Activated CD8-positive, alpha-beta memory T cell treated with anti-CD3 and anti-CD28 coated beads, Interleukin-2, amount 50 U/mL, for 1 hour (primary cell): Measurements from ENCODE around the gene LMO7.
"Not testable (repeated sequence)": the region's sequence is repeated elsewhere in the genome, so short reads cannot be mapped to it uniquely, and the experiment has no call there.

Source experiments
- DNase-seq: peaks from one replicate; pipeline ENCODE4 v3.0.0-alpha.2; 2020; ENCODE audit errors: extremely low read depth

LMO7 gene

DNA sequence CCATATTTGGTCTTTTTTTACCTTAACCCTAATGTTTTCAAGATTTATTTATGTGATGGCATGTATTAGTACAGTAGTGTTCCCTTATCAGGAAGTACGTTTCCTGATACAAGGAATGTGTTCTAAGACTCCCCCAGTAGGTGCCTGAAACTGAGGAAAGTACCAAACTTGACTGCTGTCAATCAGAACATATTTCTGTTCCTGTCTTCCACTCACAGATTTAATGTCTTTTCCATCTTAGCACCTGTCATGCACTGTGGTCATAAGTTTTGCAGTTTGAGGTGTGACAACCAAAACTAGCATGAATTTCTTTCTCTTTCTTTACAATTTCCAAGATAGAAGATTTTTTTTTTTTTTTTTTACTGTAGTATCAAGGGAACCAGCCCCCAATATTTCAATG, 62.9 kb downstream of the LMO7 start:
- no peak for DNase-seq

DNA sequence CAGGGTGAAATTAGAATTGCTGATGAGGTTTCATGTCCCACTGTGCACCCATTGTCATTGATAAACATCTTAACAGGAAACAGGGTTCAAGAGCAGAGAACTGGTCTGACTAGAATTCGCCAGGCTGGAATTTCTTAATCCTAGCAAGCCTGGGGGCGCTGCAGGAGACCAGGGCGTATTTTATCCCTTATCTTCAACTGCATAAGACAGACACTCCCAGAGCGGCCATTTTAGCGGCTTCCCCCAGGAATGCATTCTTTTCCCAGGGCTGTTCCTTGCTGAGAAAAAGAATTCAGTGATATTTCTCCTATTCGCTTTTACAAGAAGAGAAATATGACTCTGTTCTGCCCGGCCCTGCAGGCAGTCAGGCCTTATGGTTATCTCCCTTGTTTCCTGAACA, 63.6 kb downstream of the LMO7 start:
- DNase-seq, result not testable (repeated sequence)

DNA sequence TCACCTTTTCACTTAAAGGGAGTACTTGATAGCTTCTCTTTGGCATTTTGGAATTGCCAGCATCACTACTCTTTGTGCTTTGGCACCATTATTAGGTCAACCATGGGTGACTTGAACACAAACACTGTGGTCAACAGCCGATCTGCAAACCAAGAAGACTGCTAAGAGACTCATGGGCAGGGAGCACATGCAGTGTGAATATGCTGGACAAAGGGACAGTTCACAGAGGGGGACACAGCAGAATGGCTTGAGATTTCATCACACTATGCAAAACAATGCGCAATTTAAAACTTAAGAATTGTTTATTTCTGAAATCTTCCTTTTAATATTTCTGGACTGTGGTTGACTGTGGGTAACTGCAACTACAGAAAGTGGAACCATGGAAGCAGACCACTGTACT, 64.4 kb downstream of the LMO7 start:
- DNase-seq, result no peak

DNA sequence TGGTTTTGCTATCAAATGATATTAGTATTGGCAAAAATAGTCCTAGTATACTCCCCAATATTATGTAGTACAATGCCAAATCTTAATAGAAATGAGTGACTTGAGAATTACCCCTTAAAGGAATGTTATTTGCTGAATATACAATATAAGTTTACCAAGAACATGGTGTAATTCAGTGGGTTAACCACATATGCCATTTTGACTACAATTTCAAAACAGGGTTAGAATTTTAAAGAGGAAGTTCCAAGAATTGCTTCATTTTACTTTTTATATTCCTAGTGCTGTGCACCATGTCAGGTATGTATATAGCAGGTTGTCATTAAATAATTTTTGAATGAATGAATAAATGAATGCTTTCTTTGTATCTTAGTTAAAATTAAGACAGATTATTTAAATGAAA, 66.3 kb downstream of the LMO7 start:
- no peak for DNase-seq

DNA sequence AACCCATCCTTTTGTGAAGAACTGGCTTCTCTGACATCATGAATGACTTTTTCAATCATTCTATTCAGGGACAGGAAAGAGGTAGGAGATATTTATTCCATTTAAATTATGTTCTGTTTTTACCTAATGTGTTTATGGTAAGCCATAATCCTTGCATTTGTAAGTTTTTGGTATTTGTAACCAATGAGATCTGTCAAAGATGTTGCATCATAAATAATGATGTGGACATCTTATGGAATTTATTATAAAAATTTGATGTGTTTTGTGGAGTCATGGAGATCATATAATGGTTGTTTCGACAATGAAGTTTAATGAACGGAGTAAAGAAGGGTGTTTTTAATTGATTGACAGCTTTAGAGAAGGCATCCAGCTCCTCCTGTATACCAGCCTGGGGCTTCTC, 67.6 kb downstream of the LMO7 start:
- DNase-seq, result no peak

DNA sequence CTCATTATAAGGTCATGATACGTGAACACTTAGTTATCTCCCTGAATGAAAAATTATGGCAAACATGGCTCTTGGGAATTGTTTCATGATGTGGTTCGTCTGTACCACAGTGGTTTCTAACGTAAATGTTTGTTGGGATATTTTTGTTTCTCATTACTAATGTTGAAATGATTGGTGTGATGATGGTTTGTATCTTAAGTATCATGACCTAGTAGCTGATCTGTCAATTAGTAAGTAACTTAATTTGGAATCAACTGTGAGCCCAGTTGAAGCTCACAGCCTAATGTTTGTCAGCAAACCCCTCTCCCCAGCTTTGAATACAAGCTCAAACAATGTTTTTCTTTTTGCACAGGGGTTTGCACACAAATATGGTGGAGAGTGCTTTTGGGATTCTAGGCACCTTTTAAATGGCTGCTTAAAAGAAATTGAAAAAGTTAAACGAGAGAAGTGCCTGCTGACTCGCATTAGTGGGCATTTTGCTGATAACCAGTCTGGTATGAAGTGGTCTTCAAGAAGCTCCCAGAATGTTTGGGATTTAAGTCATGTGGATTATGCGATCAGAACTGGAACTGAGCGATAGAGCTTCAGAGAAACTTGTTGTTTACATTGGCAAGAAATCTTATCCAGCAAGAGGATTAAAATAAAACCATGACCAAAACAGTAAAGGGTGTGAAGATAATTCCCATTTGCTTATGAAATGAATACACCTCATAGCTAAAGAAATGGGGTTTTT, 68.2 kb downstream of the LMO7 start:
- DNase-seq, result no peak

DNA sequence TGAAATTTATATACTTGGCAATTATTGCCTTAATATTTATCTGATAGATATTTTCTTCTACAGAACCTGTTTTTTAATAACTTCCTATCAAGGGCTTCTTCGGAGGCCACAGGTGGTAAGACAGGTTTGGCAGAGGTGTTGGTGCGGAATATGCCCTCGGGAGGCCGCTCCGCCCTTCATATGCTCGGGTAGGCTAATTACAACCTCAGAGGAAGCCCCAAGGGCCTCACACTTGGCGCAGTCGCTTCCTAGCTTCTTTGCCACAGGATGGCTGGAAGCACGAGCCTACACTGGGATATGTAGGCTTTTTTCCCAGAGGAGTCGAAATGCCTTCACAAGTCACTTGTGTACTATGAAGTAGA, 68.8 kb downstream of the LMO7 start:
- DNase-seq, result no peak

DNA sequence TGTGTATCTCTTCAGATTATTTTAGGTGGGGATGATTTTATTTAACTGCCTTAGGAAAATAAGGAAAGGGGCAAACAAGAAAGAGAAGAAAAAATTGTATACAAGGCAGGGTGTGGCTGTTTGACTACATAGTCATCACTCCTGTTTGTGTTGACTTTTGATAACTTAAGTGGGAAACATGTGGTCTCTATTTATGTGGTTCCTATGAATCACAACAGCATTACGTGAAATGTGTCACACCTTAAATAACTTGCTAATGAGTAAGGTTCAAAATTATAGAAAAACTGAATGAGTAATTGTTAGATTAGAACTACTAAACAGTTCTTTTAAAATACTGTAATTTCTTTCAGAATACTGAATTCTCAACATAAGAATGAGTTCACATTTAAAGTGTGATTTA, 69.3 kb downstream of the LMO7 start:
- no peak for DNase-seq

DNA sequence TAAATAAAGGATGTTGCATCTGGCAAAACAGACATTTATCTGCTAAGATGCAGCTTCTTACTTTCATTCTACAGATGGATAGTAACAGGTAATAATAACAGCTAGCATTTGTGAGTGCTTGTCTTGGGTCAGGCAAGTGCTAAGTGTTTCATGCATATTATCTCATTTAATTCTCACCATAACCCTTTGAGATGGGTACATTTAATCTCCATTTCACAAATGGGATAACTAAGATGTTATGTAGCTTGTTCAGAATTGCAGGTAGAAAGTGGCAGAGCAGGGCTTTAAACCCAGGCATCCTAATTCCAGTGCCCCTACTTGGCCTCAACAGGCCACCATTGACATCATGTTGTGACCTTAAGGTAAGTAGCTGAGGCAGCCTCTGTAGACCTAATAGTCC, 69.8 kb downstream of the LMO7 start:
- DNase-seq, result no peak

DNA sequence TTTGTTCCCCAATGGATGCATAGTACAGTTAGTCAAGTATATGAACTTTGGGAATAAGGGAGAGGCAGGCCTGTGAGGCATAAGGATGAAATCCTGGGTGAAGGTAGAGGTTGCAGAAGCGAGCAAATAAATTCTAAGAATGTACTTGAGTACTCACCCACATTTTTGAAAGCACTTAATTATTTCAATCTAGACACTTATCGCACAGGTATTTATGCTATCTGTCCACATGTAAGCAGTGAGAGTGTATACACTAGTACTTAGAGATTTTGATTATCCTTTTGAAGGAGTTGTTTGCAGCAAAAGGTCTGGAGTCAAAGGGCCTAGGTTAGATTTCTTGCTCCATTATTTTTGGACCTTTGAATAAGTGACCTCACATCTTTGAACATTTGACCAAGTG, 77.7 kb downstream of the LMO7 start:
- no peak for DNase-seq

DNA sequence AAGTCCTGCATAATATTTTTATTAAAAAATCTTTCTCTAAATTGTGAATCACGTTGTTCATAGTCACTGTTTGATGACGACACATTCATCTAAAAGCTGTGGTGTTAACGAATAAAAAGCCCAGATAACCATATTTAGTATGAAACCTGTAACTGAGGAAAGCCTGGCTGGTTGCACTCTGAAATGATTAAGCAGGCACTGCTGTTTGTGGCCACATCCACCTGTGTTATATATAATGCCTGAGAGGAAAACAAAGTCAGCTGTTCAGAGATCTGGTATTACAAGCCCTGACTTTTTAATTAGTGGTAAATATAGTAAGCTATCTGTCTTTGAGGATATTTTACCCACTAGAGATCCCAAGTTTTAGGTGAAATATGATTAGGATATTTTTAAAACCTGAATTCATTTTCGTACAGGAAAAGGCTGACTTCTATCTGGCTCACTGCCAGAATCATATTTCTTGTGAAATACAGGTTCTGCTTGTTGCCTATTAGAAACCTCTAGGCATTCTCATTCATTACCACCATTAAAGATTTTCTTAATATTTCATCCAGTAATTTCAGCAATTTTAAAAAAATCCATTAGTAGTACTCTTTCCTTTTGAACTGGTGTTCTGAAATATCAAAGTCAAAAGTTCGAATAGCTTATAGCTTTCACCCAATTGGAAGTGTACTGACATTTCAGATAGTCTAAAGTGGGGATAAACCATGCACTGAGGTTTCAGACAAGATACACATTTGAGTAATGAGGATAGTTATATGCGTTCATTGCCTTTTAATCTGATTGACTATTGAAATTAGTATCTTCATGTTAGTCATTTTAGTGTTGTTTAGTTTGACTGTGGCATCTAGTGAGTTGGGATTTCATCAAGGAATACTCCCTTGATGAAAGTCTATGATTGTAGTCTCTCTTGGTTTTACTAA, 79.7 kb downstream of the LMO7 start:
- DNase-seq, result no peak

DNA sequence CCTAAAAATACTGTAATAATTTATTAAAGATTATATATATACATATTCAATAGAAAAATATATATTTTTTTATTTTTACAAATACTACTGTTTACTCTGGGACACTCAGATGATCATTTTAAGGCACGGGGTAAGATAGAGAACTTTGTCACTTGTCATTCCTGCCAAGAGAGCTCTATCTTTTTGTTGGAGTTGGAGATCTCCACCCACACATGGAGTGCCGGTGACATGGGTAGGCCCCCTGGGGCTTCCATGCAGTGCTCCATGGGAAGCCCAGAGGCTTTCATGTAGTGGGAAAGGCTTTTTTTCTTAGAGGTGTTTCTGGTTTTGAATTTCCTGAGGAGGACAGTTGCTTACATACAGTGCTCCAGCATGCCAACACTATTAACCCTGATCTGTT, 81.4 kb downstream of the LMO7 start:
- no peak for DNase-seq

DNA sequence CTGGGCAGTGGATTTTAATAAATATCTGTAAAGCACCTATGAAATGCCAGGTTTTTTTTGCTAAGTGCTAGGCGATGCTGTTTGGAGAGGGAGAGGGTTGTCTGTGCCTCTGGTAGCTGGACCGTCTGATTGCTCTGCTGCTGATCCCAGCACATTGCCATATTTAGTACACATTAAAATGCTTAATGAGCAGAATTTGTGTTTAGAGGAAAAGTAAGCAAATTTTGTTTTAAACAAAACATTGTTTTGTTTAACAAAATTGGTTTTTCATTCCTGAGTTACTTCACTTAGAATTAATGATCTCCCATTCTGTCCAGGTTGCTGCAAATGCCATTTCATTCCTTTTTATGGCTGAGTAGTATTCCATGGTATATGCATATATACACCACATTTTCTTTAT, 85.2 kb downstream of the LMO7 start:
- DNase-seq, result no peak

DNA sequence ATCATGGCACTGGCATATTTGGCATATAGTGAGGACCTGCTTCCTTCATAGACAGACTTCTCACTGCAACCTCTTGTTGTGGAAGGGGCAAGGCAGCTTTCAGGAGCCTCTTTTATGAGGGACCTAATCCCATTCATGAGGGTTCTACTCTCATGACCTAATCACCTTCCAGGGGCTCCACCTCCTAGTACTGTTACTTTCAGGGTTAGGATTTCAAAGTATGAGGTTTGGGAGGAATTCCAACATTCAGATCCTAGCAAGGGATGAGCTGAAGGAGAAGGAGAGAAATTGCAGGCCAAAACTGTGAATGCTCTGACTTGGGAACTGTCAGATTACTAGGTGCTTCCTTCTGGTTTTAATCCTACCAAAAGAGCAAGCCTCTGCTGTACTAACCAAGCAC, 87.8 kb downstream of the LMO7 start:
- no peak for DNase-seq

DNA sequence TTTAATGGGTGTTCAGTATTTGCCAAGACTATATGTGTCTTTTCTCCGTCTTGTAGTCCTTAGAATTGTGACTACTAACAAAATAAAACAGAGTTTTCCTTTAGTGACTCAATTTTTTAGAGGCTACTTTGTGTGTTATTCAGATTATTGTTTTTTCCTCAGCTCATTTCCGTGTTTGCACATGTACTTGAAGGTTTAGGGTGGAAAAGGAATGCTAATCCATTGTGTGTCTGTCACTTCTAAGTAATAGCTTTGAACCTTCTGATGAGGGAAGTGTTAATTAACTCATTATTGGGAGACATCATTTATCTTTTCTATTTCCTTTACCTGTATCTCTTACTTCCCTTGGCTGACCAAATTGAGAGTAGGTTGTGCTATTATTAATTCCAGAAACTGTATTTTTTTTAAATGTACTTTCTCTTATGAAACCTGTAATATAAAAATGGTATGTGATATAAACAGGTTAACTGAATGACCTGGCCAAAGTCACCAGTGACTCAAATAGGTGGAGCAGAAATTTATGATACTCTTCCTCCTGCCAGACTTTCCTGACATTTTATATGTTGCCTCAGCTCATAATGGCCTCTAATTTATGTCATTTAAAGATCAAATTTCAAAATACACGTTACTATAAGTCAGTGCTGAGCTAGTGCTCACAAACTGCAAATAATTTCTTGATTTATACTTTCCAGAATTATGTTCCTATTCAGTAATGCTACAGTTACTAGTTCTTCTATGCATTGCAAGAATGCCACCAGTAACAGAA, 88.8 kb downstream of the LMO7 start:
- DNase-seq, result no peak

DNA sequence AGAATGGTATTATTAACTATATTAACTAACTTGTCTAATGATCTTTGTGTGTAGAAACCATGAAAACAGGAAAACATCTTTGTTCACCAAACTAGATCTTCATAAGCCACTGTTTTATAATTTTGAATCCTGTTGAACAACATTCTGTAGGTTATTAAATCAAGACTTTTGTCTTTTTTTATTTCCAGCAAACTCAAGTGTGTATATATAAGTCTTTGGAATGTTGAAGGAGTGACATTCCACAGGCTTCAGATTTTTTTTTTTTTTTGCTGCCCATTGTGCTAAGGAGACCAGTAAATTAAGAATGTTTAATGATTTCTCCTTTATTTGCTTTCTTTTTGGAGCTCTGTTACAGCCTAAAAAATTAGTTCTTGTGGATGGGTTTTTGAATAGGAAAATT, 89.6 kb downstream of the LMO7 start:
- no peak for DNase-seq

DNA sequence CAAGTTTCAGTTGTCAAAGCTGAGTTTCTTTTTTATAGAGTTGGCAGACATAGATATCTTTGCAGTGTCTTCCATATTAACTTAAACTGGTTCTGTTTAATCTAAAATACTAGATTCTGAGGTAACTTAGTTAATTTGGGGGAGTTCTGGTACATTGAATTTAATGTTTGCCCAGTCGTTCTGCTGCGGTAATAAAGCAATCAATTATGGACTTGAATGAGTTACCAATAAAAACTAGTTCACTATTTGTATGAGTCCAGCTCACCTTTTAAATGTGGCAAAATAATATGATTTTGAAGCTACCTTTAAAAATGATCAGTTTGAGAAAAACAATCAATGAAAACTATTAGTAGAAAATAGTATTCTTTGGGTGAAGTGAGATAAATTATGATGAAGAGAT, 90.2 kb downstream of the LMO7 start:
- no peak for DNase-seq

DNA sequence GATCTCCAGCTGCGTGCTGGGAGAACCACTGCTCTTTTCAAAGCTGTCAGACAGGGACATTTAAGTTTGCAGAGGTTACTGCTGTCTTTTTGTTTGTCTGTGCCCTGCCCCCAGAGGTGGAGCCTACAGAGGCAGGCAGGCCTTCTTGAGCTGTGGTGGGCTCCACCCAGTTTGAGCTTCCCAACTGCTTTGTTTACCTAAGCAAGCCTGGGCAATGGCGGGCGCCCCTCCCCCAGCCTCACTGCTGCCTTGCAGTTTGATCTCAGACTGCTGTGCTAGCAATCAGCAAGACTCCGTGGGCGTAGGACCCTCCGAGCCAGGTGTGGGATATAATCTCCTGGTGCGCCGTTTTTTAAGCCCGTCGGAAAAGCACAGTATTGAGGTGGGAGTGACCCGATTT, 97.0 kb downstream of the LMO7 start:
- DNase-seq, result not testable (repeated sequence)

DNA sequence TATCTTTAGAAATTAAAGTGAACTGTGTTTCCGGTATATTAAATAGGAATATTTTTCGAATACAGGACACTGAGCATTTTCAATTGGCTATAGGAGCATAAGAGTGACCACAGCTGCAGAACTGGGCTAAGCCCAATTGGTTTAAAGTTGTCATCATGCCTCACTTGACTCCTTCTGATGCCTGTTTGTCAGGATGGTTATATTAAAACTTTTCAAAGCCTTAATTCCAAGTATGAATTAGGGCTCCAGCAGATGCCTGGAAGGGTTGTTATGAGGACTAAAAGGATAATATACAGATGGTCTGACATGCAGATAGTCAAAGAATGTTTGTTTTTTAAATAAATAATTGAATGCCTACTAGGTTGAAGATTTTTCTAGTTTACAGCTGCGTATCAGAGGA, 100.0 kb downstream of the LMO7 start:
- no peak for DNase-seq

DNA sequence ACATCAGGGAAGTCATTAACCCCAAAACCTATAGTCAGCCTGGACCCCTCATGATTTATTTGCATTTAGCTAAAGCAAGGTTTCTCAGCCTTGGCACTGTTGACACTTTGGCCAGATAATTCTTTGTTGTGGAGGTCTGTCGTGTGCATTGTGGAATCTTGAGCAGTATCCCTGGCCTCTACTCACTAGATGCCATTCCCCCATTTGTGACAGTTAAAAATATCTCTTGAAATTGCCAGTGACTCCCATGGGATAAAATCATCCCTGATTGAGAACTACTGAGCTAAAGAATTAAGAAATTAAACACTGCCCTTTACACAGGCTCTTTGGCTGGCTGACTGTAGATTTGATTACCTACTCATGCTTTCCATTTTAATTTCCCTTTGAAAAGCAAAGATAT, 102.7 kb downstream of the LMO7 start:
- DNase-seq, result no peak

DNA sequence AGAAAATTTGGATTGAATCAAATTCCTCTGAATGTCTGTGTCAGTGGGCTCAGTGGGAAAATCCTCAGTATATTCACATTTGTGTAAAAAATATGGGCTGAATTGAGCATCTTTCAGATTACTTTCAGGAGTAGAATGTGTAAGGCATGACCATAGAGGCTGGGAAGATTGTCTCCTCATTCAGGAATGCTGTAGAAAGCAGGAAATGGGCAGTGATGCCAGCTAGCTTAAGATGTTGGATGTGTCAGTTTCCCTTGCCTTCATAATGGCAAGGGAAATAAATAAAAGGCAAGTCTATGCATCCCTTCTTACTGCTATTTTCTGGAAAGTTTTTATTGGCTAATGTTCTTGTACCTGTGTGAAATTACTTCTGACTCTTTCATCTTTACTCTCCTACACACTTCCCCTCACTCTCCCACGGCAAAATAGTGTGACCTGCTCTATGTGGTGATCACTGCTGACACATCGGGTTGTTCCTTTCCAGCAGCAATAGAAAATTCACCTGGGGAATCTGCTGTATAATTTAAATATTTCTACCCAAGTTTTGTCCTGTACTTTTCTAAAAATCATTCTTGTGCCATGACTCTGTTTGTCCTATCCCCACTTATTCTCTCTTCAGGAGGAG, 103.2 kb downstream of the LMO7 start:
- no peak for DNase-seq

DNA sequence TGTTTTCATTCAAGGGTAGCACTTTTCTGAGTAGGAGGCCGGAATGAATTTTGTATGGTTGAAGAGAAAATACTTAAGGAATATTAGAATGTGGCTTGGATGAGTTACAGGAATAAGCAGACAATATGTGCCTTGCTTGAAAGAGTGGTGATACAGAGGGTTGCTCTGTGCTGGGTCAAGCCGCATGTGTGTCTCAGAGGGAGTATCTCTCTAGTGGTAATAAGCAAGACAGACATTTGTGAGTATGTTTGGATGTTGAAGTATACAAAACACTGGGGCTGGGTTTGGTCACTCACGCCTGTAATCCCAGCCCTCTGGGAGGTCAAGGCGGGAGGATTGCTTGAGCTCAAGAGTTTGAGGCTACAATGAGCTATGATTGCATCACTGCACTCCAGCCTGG, 103.9 kb downstream of the LMO7 start:
- no peak for DNase-seq
